GM19455 (cell line): ENCODE results near the gene MRPS24.
"Not testable (repeated sequence)": the region's sequence is repeated elsewhere in the genome, so short reads cannot be mapped to it uniquely, and the experiment has no call there.

Experiments used
- ATAC-seq: cut with Tn5 transposase; IDR thresholded peaks from one replicate; pipeline ENCODE4 v1.9.1; 2021; ENCODE audit not compliant: unreplicated experiment

MRPS24 gene

DNA sequence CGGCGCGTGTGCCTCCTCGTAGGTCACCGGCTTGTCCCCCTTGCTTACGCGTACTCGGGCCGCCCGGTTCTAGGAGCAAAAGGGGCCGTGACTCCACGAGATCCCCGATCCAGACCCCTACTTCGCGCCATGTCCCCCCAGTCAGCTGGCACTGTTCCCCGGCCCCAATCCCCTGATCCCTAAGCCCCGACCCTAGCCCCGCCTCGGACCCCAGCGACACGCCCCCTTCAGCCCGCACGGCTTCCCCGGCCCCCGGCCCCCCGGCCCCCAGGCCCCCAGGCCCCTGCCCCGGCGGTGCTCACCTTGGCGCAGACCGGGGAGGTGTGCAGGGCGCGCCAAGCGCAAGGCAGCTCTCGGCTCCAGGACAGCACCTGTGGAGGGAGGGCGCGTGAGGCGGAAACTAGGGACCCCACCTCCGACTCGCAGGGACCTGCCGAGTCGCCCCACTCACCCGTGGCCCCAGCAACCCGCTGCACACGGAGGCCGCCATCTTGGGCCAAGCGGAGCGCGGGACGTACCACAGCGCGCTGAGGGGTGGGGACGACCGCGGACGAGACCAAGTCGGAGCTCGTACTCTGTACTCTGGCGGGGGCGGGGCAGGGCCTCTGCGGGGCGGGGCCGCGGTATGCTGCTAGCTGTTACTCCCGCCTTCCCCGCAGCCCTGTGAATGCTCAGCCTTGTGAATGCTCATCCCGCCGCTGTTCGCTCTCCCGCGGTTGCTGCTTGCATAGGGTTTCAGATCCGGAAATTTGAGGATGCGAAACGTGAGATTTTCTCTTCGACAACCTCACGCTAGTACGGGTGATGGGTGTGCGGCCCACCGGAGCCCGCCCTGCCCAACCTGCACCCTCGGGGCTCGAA lies at the start of gene MRPS24:
TSS of gene MRPS24 (minus strand) at position 512 of the 861 bp plus-strand sequence. CDS start at position 490, 22 bp downstream.
- peak; percentile 87 for ATAC-seq

DNA sequence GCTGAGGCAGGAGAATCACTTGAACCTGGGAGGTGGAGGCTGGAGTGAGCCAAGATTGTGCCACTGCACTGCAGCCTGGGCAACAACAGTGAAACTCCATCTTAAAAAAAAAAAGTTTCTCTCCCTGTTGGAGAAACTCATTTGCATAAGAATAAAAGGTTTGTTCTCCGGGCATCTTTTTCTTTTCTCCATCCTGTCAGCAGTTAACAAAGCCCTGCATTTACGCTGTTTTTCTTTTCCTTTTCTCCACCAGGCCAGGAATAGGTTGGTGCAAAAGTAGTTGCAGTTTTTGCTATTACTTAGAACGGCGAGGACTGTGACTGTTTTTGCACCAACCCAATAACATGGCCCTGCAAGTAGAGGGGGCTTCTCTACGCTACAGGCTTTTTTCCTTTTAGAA lies 46.6 kb upstream of the MRPS24 start:
- no peak for ATAC-seq

DNA sequence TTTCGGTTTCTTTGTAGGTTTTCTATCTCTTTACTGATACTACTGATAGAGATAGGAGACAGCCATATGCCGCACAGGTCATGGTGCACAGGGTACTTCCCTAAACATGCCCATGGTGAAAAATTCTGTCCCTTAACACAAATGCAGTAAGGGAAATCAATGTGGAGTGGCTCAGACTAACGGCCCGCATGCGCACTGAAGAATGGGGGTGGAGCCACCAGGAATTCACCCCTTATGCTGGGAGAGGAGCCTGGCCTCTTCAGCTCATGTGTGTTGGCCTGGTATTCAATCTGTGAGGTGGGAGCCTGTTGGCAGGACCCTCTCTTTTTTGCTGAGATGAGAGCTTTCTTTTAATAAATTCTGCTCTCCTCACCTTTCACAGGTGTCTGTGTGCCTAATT lies 45.5 kb upstream of the MRPS24 start:
- no peak for ATAC-seq

DNA sequence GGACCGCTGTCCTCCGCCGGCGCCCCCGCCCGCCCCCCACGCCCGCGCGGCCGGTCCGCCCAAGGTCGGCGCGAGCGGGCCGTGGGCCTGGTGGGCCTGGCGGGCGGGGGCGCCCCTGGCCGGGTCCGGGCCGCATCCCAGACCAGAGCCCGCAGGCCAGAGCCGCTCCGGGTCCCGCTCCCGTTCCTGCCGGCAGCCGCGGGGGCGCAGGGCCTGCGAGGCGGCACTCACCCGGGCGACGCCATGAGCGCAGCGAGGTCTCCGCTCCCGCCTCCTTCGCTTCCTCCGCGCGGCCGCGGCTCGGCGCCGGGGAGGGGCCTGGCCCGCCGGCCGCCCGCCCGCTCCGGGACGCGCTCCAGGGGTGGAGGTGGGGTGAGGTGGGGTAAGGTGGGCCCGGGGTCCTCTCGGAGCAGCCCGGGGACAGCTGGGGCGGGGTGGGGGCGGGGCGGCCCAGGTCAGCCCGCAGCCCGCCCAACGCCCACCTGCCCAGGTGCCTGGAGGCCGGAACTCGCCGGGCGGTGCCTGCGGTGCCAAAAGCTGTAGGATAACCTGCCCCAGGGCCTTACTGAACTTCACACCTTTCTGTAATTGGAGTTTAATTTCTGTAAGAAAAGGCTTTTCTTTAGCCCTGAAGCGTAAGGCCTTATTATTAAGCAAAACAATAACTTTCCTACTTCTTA lies 37.2 kb upstream of the MRPS24 start, which contains the start of gene URGCP:
TSS of gene URGCP (minus strand) at position 266 of the 680 bp plus-strand sequence. CDS start at position 245, 21 bp downstream.
- ATAC-seq: peak; percentile 81

DNA sequence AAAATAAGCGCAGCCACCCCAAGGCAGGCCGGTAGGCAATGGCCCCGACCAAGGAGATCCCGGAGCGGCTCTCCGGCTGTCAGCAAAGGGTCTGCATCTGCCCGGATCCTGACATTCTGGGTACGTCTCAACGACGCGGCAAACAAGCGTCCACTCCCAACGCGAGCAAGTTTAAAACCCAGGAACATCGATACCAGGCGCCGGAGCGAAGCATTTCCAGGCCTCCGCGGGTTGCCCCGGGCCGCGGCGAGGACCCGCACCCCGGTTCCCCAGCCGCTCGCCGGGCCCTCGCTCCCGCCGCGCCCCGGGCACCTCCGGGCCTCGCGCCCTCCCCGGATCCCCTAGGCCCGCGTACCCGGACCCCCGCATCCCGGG lies 36.6 kb upstream of the MRPS24 start:
- peak; percentile 46 for ATAC-seq

DNA sequence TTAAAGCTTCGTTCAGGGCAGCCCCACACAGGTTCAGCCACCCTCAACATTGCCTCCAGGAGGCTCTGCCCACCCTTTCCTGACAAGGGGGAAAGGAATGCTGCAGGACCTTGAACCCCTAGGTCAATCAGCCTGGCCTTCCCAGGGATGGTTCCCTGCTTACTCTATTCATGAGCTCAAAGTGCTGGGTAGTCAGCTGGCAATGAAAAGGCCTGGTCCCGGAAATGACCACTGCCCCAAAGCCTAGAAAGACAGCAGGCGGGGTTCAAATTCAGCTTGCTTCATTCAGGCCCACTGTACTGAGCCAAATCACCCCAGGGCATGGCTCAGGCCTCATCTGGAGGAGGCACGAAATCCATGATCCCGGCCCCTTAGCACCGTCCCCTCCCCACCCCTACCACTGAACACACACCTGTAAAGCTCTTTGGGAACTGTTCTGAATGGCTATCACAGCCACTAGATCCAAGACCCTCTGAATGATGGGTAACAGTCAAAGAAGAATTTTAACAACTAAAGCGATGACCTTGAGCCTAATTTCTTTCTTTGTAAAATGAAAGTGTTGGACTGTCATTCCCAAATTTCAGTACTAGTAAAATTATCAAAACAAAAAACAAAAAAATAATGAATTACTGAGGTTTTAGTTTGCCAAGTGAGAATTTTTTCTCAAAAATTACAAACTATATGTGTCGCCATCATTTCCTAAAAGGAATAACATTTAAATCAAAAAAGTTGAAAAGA lies 36.1 kb upstream of the MRPS24 start:
- no peak for ATAC-seq

DNA sequence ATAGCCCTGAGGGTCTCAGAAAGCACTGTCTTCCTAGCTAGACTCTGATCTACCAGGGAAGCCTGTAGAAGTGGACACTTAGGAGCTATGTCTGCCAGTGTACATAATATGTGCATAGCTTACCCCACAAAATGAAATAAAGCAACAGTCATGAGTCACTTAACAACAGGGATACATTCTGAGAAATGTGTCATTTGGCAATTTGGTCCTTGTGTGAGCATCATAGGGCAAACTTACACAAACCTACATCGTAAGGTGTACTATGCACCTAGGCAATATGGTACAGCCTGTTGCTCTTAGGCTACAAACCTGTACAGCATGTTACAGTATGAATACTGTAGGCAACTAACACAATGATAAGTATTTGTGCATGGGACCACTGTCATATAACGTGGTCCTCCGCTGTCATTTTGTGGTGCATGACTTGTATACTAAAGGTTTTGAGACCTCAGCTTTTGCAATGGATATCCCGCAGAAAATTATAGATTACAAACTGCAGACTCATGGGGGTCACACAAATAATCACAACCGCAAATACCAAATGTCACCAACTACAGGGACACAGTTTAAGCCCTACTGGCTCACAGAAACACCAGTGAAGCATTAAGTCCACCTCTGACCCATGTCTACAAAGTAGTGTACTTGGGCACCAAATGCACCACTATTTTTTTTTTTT lies 35.4 kb upstream of the MRPS24 start:
- ATAC-seq: no peak

DNA sequence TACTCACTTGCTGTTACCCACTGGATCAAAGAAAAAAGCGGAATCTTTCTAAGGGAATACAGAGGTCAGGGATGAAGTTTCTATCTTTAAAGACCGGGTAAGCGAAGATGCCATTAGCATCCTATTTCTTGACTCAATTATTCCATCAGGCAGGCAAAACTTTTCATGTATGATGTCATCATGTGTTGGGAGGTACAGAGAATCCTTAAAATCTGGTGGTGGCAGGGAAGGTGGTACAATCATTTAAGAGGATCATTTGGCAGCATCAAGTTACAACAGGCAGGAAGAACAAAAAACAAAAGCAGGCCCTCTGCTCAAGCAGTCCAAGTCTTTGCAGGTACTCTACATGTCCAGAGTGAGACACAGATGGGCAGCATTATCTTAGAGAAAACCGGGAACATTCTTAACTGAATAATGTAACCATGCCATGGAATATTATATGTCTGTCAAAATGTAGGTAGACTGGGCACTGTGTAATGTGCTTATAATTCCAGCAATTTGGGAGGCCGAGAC lies 33.3 kb upstream of the MRPS24 start:
- no peak for ATAC-seq

DNA sequence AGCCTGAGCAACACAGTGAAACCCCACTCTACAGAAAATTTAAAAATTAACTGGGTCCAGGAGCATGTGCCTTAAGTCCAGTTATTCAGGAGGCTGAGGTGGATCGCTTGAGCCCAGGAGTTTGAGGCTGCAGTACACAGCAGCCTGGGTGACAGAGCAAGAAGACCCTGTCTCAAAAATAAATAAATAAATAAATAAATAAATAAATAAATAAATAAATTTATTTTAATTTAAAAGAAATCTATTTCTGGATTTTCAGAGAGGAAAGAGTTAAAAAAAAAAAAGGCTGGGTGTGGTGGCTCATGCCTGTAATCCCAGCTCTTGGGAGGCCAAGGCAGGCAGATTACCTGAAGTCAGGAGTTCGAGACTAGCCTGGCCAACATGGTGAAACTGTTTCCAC lies 29.3 kb upstream of the MRPS24 start:
- not testable (repeated sequence) for ATAC-seq

DNA sequence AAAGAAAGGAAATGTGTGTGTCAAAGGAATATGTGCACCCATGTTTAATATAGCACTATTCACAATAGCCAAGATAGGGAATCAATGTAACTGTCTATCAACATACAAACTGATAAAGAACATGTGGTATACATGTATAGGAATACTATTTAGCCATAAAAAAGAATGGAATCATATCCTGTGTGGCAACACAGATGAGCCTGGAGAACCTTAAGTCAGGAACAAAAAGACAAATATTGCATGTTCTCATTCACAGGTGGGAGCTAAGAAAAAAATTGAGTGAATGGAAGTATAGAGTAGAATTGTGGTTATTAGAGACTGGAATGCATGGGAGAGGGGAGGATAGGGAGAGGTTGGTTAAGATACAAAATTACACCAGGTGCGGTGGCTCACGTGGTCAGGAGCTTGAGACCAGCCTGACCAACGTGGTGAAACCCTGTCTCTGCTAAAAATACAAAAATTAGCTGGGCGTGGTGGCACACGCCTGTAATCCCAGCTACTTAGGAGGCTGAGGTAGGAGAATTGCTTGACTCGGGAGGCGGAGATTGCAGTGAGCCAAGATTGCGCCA lies 26.6 kb upstream of the MRPS24 start:
- no peak for ATAC-seq

DNA sequence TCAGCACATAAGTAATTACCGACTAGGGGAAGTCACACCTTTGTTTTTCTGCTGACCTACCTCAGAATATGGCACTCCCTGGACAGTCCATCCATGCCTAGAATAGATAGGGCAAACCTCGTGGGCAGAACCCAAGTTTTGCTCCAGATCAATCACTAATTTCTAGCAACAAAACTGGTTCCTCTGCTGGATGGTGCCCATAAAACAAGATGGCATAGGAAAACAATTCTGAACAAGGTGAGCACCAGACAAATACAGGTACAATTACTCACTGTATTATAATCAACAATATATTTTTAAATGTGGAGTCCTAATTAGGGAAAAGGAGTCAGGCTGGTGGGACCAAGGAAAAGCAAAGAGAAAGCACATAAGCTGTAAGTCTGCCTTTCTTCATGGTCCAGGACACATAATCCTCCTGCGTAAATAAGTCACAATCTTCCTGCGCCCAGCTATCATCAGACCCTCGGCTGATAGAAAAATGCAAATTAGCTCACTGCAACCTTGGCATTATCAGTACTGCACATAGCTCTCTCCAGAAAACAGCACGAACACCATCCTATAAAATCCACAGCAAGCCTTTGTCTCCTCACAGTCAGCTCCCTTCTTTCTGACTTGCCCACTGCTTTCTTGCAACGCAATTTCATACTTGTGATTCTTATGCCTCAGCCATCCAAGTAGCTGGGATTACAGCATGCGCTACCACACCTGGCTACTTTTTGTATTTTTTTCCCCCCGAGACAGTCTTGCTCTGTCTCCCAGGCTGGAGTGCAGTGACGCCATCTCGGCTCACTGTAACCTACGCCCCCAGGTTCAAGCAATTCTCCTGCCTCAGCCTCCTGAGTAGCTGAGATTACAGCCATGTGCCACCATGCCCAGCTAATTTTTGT lies 22.0 kb upstream of the MRPS24 start:
- ATAC-seq: no peak

DNA sequence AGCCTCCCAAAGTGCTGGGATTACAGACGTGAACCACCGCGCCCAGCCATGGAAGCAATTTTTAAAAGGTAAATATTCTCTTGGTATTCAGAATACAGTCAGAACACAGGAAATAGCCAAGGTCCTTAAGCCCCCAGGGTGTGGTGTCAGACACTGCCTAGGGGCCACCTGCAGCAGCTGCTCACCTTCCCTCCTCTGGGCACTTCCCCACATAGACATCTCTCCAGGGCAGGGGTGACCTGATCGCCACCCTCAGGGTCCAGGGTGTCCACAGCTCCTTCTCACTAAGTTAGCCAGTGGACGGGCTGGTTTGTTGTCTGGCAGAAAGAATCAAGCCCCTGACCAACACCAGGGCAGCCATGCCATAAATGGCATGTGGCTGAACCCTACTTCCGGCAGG lies 21.2 kb upstream of the MRPS24 start:
- ATAC-seq: no peak

DNA sequence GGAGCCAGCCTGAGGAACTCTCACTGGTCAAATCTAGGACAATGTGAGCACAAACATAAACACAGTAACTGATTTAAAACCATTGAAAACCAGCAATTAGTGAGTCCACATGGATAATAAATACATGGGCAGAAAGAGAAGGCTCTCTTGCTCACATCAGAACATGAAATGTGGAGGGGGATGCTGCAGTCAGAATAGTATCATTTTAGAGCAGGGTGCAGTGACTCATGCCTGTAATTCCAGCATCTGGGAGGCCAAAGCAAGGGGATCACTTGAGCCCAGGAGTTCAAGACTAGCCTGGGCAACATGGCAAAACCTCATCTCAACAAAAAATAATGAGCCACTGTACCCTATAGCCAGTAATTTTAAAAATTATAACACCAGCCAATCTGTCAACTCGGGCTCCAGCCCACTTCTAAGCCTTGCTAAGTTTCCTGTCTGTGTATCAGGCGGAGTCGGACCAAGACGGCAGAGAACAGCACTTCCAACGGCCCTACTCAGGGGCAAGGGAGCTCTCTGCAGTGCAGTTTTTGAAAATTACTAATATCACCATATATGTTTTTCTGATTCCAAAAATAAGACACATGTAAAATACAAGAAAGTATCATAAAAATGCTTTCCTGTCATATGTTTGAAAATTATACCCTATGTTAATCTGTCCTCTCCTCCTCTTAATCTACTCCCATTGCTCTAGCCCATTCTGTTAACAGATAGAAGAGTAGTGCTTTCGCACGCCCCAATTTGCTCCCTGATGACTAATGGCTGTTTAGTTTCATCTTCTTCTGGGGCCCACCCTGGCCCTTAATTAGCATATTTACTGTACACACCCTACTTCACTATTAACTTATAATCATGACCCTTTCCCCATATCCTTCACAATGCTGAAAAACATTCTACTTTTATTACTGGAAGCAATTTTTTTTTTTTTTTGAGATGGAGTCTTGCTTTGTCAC lies 20.0 kb upstream of the MRPS24 start:
- no peak for ATAC-seq

DNA sequence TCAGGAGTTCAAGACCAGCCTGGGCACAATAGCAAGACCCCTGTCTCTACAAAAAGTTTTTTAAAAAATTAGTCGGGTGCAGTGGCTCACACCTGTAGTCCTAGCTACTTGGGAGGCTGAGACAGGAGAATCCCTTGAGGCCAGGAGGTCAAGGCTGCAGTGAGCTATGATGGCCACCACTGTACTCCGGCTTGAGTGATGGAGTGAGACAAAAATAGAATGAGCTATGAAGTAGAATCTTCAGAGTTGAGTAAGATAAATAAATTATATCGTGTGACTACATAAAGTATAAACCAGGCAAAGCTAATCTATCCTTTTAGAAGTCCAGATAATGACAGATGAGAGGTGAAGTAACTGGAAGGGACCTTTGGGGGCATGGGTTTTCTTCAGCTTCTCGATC lies 15.3 kb upstream of the MRPS24 start:
- ATAC-seq: no peak

DNA sequence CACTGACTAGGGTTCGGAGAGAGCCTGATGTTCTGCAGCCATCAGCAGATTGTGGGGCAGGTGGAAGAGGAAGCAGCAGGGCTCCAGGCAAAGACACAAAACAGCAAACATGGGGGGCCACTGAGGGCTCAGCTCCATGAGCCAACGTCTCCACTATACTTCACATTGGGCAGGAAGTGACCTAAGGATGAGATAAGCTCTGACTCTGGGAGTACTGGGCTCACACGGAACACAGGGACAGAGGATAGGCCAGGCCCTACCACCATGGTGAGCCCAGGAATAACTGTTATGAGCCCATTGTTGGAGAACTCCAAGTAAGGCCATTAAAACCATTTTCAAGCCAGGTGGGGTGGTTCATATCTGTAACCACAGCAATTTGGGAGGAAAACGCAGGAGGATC lies 14.9 kb upstream of the MRPS24 start:
- ATAC-seq: no peak

DNA sequence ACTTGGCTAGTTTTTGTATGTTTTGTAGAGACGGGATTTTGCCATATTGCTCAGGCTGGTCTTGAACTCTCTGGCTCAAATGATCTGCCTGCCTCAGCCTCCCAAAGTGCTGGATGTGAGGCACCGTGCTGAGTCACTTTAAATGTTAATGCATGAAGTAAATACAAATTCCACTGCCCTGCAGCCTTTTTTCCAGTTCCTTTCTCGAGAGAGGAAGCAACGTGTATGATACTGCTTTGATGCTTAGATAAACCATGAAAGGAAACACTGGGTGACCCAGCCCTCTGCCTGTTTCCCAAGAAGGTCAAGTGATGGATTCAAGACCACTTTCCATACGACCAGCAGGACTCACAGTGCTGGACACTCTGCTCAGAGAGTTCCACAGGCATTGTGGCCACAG lies 11.3 kb upstream of the MRPS24 start:
- no peak for ATAC-seq

DNA sequence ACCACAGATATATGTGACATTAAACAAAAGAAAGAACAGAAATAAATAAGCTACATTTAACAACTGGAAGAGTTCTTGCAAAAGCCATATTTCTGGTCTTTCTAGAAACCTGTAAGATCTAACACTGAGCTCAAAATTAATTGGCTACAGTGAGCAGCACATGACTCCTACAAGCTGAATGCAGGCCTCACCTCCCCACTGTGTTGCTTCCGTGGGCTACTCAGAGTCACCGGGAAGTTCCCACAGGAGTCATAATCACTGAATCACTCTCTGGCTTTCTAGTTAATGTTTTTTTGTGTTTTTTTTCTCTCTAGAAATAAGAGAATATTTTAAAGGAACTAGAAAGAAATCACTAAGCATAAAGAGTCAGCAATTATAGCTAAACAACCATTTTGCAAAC lies 10.2 kb upstream of the MRPS24 start:
- ATAC-seq: no peak

DNA sequence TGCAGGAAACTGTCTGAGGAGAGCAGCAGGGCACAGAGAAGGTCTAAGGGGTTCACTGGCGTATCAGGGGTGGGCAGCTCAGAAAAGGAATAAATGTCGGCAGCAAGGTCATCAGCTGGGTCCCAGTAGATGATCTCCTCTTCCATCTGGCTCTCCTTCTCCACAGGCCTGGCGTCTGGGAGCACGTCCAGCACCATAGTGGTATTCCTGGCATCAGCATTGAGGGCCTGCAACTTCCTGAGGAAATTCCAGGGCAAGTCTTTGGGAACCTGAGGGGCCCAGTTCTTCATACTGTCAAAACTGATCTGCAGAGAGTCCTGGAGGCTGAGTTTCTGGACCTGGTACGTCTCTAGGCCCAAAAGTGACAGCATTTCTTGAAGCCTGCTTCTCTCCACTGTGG lies 9.6 kb upstream of the MRPS24 start:
- ATAC-seq: no peak
